ENCODE data around the gene CDX2.

CDX2 gene

DNA sequence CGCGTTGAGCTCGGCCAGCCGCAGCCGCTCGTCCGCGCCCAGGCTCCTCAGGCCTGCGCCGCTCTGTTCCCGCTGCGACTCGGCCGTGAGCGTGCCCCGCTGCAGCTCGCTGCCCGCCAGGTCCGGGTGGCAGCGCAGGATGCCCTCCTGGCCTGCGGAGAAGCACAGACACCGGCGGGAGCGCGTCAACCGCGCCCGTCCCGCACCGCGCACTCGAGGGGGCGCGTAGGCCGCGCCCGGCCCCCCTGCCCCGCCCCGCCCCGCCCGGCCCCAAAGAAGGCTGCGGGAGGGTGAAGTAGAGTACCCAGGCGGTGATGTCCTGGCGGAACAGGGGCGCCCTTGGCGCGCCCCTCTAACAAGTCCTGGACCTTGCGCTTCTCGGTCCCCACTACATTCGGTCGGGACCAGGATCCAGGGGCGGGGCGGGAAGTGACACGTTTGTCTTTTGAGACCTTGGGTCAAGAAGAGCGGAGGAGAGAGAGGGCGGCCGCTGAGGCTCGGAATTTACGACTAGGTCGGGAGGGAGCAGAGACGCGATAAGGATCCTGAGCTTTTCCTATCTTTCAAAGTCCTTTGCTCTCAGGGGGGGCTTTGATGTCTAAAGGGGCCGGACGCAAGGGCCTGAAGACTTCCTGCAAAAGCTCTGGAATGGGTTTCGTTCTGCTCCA is 9.3 kb upstream of the CDX2 start:
- DNase-seq (ENCODE audit: low spot score) (no peak), FAIRE-seq (no peak)

DNA sequence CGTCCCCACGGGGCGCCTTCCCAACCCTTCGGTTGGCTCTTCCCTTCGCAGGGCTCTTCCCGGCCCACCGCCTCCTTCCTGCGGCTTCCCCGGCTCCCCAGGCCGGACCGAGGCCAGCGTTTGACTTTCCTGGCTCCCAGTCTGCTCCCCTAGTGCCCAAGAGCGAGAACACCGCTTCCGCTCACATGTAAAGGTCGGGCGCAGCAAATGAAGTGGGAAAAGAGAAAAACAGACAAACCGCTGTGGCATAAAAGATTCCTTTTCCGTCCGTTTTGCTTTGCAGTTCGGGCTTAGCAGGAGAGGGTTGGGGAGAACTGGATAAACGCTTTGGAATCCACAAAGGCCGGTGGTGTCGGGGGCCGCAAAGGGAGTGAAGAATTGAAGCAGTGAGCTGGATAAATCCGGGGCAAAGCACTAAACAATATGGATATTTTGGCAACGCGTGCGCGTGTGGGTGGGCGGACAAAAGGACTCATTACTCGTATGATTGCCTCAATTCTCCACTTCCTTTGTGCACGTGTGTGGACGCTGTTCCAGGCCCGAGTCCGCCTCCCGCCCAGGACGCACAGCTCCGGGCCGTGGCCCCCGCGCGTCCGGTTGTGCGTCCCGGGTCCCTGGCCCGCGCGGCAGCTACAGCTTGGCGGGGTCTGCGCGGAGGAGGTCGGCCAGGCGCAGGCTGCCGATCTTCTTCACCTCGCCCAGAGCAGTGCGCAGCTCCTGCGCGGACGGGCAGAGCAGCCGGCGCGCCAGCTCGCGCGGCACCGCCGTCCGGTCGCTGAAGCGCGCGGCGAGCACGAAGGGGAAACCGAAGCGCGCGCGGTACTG is 8.6 kb upstream of the CDX2 start:
- no peak for DNase-seq (ENCODE audit: low spot score)
- no peak for FAIRE-seq

DNA sequence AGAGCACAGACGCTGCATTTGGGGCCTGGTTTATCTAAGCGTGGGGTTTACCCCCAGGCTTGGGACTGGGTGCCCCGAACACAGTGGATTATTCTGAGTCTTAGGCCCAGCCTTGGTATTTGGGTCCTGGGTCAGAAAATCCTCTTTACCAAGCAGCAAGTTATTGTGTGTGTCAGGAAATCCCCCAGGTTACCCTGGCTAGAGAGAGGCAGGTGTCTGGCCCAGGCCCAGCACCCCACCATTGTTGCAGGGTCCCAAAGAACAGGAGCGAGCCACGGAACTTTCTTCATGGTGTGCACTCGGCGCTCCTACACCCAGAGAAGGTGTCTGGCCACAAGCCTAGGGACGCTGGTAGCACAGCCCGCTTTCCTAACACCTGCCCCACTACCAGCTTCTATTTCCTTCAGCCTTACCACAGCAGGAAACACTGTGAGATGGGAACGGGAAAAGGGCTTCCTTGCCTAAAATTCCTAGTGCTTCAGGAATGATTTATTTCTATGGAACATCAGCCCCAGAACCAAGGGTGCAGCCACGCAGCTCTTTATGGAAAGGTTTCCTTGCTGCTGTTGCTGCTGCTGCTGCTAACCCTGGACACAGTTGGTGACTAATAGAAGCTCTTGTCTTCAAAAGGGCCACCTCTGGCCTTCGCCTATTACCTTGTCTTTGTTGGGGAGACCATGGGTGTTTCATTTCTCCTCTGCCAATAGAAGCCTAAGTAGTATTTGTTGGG is 7.4 kb upstream of the CDX2 start:
- FAIRE-seq (no peak), DNase-seq (ENCODE audit: low spot score) (no peak)

DNA sequence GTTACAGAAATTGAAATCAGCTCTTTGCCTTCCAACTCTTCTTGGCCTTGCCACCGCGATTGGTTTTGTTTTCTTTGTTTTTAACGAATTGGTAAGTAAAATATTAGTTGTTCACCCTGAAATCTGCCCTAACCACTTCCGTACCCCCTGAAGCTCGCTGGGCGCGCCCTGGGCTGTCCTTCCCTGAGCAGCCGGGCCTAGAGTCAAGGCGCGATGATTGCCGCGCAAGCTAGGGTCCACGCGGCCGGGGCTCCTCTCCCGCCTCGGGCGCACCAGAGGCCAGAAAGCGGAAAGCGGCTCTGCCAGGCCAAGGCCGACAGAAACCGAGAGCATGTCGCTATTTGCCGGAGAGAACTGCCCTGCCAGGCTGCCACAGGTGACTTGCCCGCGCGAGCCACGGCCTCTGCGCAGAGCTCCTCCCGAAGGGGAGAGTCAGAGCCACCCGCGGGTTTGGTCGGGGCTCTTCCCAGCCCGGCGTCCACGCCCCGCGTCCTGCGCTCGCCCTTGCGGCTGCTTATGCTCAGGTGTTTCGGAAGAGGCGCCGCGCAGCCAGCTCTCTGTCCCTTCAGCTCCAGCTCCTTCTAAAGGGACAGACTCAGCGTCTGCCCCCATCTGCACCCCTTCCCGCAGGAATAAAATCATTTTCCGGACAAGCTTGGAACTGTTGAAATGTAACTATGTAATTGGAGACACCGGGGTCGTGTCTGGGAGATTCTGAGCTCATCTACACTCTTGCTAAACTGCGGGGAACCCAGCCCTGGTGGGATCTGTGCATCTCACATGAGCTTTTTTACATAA is 6.6 kb upstream of the CDX2 start:
- FAIRE-seq (no peak), DNase-seq (ENCODE audit: low spot score) (no peak)

DNA sequence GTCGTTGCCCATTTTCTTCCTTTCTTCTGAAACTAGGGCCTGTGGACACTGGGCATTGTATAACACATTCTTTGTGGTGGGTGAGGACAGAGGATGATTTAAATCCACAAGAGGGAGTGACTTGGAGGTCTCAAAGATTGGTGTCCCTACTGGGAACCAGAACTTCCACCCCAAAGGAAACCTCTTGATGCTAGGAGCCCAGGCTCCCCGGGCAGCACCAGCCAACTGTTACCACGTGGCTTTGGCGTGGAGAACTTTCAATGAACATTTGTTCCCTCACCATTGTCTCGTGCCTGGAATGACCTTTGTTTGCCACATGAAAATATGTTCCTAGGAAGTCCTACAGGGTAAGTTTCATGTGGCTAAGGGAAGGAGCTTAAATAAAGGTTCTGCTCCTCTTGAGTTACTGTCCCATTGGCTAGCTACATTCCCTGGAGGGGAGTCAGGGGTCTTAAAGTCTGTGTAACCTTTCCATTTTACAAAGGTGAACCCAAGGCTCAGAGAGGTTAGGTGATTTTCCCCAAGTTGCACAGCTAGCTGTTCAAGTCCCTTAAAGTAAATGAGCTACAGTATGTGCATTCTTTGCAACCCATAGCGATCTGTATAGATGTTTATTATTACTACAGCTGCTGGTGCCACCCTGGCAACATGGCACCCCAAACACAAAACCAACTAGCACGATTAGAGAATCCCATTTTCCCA is 5.0 kb upstream of the CDX2 start:
- no peak for FAIRE-seq
- no peak for DNase-seq (ENCODE audit: low spot score)

DNA sequence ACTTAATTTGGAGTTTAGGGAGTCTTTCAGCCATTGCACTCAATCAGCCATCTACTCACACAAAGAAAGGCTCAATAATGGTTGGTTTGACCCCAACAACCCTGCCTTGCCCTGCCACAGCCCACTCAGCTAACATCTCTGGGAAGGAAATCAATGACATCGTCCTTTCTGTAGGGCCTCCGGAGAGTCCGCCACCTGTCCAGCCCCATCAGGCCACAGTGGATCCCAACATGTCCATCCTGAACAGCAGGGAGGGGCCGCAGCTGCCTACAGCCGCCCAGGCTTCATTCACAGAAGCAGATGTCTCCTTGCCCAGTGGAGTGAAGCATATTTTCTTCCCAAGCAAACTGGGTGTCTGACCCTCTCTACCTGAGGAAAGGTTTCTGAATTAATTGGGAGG is 4.2 kb upstream of the CDX2 start:
- DNase-seq (ENCODE audit: low spot score) (no peak), FAIRE-seq (no peak)

DNA sequence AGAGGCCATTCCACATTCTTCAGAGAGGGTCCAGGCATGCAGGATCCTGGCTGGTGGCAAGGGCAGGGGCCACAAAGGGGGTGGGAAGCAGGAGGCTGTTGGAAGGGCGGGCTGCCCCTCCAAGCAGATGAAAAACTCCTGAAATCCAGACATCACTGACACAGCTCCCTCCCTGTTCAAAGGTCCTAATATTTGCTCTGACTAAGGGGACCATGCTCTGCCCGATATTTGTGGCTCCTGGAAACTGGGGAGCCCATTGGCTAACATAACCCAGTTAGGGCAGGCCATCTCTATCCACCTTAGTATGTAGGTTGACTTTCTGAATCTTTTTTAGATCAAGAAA is 3.3 kb upstream of the CDX2 start:
- no peak for DNase-seq (ENCODE audit: low spot score)
- no peak for FAIRE-seq

DNA sequence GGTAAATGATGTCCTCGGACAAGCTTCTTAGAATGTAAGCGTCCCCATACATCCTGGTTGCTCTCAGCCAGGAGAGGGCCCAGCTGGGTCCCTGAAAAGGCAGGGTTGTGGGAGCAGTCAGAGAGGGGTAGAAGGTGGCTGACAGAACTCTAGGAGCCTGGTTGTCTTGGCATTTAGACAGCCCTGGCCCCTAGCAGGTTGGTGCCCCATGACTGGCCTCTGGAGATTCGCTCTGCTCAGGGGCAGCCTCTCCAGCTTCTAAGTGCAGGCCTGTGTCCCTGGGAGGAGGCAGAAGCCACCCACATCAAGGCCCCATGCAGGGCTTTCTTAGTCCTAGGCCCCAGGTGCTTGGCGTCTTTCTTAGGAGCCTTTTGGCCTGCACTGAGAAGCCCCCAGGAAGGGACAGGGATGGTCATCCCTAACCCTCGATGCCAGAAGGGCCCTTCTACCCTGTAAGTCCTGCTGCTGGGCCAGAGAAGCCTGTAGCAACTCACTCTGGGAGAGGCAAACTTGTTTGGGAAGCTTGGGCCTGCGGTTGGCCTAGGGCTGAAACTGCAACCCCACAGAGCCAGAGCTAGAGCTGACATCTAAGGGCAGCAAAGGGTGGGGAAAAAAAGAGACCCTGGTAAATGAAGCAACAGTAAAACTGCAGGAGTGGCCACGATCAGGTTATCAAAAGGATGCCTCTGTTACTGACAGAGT is 2.8 kb upstream of the CDX2 start:
- FAIRE-seq (no peak), DNase-seq (ENCODE audit: low spot score) (no peak)

DNA sequence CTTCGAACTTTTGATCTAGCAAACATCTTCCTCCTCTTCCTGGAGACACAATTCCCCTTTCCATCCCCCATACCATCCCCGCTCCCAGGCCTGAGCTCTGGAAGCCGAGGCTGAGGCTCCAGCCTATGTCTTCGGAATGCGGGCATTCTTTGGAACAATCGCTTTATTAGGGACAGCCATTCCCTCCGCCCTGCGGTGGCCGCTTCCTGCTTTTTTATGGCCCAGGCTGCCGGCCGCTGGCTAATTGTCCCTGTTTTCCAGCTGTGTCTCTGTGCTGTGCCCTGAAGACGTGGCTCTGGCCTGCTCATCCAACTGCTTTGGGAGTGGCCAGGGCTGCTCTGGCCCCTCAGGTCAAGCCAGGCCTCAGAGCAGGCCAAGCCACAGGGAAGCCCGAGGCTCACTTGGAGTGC is 2.1 kb upstream of the CDX2 start:
- FAIRE-seq, result no peak

DNA sequence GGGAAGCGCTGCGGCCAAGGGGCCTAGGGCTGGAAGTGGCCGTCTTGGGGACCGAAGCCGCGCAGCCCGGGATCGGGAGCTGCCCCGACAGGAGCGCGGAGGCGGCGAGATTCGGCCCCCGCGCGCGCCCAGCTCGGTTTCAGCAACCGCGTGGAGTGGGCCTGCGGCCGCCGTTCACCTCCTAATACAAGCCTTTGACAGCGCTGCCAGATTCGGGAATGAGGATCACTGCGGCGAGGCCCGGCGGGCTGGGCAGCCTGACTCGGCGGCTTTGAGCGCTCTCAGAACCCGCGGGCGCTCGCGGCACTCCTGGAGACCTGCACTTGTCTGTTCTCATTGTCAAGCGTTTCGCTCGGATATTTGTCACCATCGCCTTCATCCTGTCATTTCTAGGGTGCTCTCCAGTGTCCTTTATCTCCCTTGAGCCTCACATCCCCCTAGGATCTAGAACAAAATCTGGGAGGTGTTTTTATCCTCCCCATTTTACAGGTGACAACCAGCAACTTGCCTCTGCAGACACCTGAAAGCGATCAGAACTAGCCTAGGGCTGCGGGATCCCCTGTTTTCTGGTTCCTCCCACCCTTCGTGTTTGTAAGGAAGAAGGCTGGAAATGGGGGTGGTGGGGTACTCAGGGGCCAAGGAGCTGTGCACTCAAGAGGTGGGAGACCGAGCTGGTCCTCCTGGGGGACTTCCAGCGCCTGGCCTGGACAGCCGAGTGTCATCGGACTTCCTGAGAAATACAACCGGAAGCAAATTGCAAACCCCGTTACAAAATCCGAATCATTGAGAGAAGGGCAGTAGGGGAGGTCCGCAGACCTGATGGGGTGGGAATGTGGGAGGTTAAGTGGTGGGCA is 1.5 kb upstream of the CDX2 start:
- FAIRE-seq (no peak), DNase-seq (ENCODE audit: low spot score) (no peak)

More for the DNA sequence above, 2.1 kb upstream of the CDX2 start:
- DNase-seq (ENCODE audit: low spot score), result no peak

DNA sequence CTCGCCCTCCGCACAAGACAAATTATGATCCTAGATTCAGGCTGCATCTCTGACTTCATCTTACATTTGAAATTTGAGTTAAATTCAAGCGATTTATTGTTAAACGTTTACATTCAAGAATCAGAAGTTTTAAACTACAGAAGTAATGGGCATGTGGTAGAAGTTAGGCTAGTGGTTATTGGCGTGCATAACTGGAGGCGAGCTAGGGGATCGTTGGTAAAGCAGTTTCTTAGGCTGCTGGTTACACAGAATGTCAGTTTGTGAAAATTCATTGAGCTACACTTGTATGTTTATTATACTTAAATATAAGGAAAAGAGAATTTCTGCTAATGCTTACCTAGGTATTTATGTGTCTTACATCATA is 733 bp upstream of the CDX2 start:
- no peak for FAIRE-seq

DNA sequence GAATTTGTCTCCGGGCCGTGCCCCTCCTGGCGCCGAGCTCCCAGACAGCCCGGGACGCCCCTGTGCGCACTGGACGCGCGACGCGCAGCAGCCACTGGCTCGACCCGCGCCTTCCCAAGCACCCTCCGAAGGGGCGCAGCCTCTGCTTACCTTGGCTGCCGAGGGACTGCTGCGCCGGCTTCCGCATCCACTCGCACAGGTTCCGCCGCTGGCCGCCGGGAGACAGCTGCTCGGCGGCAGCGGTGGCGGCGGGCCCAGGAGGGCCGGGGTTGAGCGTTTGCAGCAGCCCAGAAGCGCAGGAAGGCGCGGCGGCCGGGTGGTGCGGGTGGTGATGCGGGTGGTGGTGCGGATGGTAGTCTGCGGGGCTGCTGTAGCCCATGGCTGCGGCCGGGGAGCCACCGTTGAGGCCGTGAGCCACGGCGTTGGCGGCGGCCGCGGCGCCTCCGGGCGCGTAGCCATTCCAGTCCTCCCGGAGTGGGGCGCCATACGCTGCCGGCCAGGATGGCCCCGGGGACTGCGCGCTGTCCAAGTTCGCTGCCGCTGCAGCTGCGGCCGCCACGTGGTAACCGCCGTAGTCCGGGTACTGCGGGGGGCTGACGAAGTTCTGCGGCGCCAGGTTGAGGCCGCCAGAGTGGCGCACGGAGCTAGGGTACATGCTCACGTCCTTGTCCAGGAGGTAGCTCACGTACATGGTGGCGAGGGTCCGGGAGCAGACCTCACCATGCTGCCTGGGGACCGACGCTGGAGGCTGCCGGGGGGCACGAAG is 616 bp downstream of the CDX2 start:
- FAIRE-seq (no peak), DNase-seq (ENCODE audit: low spot score) (no peak)

More for the DNA sequence above, 733 bp upstream of the CDX2 start:
- DNase-seq (ENCODE audit: low spot score), result no peak

DNA sequence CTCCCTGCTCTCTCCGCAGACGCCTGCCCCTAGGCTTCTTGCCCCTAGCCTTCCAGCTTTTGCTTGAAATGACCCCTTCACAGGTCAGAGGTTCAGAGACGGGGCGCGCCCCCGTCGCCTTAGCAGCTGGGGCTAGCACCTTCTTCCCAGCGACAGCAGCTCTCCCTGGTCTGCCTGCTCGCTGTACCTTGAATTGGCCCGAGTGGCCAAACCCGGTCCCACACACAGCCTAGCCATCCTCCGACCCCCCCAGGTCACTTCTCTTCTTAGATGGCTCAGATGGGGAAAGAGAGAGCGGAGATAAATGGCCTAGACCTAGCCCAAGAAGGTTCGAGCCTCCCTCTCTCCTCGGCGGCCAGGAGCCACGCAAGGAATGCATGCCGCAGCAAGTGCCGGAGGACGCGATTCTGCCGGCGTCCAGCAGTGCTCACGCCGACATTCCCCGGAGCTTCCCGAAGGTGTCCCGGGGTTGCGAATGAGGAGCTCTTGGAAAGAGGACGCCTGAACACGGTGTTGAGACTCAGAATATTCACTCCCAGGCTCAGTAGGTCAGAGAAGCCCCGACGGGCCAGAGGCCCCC is 1.3 kb downstream of the CDX2 start:
- DNase-seq (ENCODE audit: low spot score), result no peak
- no peak for FAIRE-seq

DNA sequence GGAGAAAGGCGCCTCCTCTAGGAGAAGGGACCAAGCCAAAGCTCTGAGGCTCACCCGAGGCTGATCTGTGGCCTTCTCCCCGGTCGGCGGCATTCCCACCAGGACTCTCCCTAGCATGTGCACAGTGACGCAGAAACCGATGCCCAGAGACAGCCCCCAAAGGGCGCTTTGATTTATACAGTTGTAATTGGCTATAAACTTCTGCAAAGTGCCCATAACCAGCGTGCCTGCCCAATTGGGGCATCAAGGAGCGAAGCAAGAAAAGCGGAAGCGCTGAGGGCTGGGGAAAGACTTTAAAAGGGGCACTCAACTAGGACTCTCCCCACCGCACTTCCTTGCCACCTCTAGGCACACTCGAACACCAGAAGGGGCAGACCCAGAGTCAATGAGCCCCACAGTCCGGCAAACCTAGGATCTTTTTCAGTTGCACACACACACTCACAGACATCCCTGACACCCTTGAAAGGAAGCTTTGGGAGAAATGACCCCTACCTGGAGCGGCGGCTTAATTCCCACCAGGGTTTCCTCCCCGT is 1.8 kb downstream of the CDX2 start:
- FAIRE-seq, result no peak
- no peak for DNase-seq (ENCODE audit: low spot score)

DNA sequence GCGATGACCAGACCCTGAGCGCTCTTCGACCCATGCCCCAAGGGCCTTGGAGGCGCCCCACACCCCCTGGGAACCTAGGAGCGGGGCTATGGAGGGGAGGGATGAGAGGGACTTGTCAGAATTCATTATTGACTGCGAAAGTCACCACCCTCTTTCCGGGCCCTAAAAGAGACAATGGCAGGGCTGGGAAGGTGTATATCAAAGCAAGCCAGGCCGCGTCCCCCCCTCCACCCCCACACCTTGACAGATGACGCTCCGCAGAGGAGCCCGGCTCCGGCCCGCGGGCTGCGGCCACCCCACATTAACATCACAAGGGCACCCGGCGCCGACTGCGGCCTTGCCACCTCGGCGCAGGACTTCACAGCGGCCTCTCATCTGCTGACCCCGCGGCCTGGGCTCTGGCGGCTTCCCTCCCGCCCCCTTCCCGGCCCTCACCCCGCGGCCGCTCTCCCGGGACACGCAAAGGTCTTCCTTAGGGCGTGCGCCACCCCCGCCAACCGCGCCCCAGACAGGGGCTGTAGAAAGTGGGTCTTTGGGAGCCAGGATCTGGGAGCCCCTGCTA is 2.4 kb downstream of the CDX2 start:
- FAIRE-seq (no peak), DNase-seq (ENCODE audit: low spot score) (no peak)

DNA sequence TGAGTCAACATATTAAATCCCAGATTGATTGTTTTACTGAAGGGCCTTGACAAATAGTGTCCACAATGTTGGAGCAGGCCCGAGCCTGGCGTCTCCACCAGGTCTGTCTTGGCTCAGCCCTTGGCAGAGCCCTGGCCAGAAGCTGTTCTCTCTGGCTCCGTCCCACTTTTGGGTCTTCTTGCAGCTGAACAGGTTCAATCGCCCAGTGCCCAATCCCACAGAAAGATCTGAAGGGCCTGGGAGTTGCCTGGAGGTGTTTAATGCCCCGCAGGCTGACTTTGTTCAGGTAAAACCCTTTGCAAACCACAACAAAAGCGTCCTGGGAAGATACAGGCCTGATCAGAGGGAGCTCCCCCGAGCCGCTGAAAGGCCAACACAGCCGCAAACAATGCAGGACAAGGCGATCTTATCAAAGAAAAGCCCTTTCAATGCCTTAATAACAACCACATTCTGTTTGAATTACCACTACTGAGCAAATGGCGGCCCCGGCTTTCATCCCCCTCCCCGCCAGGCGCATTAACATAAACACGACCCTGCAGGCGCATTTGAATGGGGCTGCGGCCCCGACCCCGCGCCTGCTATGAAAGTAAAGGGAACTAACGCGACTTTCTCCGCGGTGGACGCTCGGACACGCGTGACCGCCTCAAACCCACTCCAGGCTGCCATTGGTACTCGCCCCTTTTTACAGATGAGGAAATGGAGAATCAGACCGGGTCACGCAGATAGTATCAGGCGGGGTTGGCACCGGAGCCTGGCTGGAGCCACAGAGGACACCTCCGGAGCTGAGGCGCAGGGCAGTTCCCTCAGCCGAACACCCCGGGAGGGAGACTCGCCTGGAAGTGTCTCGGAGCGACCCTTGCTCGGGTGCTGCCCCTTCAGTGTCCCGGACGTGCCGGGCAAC is 3.1 kb downstream of the CDX2 start:
- no peak for DNase-seq (ENCODE audit: low spot score)
- FAIRE-seq, result no peak

DNA sequence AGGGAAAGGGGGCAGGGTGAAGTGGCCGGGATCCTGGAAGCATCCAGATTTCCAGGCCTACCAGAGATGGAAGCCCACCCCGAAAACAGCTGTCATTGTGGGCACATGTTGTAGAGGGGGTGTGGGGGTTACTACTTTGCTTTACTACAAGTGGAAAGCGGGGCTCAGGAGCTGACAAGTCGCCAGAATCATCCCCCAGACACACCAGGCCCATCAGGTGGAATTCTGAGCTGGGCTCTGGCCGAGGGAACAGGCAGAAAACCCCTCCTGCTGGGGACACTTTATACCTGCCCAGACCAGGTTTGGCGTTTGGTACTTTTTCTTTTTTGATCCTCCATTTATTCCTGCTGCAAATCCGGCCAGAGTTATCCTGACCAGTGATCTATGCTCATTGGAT is 3.8 kb downstream of the CDX2 start:
- DNase-seq (ENCODE audit: low spot score) (no peak), FAIRE-seq (no peak)

Data from RCC 7860 (cell line).